ENCODE measurements around the gene UBD. TPM values are rescaled to one million over a fixed set of nuclear protein-coding genes. Genes with fewer than 3 reads are reported as not detected.

Gene UBD
- total RNA-seq, 1 donor, result not detected

DNA sequence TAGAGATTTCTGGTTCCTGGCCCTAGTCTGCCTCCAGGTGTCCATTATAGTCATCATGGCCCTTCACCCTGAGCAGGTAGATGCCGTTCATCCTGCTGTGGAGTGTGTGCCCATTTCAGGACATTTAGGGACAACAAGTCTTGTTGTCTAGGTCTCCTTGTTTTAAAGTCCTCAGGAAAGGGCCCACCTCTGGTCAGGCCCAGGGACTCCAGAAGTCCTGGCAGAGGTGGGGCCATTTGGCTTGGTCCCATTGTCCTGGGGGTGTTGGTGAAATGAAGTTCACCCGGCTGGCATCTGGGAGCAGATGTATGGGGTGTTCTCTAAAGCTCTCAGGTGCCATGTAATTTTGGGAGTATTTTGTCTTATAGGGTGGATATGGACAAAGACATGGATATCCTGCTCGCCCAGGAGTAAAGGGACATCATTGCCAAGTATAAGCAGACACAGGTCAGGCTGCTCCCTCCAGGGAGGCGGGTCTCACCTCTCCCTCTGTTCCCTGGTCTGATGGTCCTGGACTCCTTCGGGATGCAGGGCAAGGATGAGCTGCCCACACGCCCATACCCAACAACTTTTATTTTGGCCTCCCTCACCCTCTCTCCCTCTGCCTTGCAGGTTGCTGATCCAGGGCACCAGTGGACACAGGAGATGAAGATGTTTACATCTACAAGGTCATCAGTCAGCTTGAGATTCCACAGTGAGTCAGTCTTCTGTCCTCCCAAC, 40.1 kb downstream of the UBD start:
- H3K4me3 ChIP-seq (ENCODE audit: low read depth, low read length), result no peak overlapping the region
- no peak for DNase-seq (ENCODE audit: low read depth)
- TF ChIP-seq, protein P1, sequence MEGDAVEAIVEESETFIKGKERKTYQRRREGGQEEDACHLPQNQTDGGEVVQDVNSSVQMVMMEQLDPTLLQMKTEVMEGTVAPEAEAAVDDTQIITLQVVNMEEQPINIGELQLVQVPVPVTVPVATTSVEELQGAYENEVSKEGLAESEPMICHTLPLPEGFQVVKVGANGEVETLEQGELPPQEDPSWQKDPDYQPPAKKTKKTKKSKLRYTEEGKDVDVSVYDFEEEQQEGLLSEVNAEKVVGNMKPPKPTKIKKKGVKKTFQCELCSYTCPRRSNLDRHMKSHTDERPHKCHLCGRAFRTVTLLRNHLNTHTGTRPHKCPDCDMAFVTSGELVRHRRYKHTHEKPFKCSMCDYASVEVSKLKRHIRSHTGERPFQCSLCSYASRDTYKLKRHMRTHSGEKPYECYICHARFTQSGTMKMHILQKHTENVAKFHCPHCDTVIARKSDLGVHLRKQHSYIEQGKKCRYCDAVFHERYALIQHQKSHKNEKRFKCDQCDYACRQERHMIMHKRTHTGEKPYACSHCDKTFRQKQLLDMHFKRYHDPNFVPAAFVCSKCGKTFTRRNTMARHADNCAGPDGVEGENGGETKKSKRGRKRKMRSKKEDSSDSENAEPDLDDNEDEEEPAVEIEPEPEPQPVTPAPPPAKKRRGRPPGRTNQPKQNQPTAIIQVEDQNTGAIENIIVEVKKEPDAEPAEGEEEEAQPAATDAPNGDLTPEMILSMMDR (IDR thresholded peaks at IDR 0.05; ENCODE audit: insufficient read depth, low read depth, low read length), result no peak

DNA sequence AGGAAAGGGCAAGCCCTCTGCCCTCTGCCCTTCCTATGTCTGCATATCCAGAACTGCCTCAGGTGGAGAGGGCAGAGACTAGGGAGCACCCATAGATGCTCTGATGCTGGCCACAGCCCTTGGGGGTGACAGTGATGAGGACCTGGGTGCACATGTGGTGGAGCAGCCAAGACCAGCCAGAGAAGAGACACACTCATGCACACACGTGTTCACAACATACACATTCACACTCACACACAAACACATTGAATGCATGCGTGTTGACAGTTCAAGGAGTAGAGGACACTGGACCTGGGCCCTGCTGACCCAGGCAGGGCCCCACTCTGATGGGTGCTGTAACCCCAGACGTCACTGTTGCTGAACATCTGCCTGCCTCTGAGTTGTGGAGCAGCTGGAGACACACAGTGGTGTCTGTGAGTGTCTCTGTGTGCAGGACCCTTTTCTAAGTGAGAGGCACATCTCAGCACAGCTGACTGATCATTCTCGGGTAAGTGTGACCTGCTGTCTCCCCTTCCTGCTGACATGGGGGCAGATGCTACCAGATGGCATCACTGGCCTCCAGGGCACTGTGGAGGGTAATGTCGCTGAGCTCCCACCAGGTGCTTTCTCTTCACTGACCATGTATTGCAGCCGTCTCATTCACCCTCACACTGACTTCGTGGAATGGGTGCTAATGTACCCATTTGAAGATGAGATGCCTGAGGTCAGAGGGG, 41.6 kb downstream of the UBD start:
- no peak for DNase-seq (ENCODE audit: low read depth)
- H3K4me3 ChIP-seq (ENCODE audit: low read depth, low read length), result no peak overlapping the region
- TF ChIP-seq, protein P1 (IDR thresholded peaks at IDR 0.05; ENCODE audit: insufficient read depth, low read depth, low read length), result no peak

DNA sequence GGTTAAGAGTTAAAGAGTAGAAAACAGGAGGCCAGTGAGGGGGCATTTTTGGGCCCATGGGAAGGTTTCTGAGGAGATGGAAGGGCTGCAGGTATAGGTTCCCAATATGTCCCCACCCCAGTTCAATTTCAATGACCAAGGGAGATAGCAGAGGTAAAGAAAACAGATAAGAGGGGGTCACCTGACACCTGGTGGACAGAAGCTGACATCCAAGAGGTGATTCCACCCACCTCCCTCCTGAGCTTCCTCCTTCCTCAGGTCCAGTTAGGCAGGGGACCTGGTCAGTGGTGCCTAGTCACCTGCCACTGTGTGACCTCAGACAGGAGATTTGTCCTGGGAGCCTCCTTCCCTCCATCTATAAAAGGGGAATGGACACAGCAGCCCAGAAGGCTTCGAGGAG, 42.3 kb downstream of the UBD start:
- no peak for DNase-seq (ENCODE audit: low read depth)
- TF ChIP-seq, protein P1 (IDR thresholded peaks at IDR 0.05; ENCODE audit: insufficient read depth, low read depth, low read length), result no peak
- H3K4me3 ChIP-seq (ENCODE audit: low read depth, low read length), result no peak overlapping the region

DNA sequence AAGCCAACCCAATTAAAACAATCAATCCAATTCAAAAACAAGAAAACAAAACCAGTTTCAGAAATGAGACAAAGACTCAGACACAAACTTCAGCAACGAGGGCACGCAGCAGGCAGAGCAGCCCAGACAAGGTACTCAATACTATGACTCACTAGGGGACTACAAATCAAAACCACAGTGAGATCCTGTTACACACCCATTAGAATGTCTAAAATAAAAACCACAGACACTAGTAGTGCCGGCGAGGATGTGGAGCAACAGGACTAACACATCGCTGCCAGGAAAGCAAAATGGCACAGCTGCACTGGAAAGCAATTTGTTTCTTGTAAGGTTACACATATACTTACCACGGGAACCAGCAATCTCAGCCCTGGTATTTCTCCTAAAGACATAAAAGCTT, 43.4 kb downstream of the UBD start:
- DNase-seq (ENCODE audit: low read depth), result peak; percentile 4
- H3K4me3 ChIP-seq (ENCODE audit: low read depth, low read length), result no peak overlapping the region
- TF ChIP-seq, protein P1 (IDR thresholded peaks at IDR 0.05; ENCODE audit: insufficient read depth, low read depth, low read length), result no peak

DNA sequence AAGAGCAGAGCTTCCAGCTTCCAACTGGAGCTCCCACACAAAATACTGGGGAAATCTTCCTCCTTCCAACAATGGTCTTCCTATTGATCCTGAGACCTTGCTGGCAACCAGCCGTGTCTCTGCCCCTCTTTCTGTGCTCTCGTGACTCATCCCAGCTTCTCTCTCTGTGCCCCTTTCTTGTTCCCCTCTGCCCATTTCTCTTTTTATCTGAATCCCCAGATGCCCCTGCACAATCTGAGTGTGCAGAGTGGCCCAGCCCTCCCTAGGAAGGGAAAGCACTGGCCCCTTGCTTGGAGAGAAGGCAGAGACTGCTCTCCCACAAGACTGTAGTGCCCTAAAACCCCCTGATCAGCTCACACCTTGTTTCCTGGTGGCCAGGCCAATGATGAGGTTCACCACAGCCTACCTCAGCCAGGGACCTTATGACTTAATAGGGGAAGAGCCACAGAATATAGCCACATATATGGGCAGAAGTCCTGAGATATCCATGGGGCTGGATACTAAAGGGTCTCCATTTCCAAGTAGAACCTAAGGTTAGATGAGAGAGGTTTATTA, 48.7 kb downstream of the UBD start:
- no peak for DNase-seq (ENCODE audit: low read depth)
- H3K4me3 ChIP-seq (ENCODE audit: low read depth, low read length), result no peak overlapping the region
- TF ChIP-seq, protein P1 (IDR thresholded peaks at IDR 0.05; ENCODE audit: insufficient read depth, low read depth, low read length), result no peak

DNA sequence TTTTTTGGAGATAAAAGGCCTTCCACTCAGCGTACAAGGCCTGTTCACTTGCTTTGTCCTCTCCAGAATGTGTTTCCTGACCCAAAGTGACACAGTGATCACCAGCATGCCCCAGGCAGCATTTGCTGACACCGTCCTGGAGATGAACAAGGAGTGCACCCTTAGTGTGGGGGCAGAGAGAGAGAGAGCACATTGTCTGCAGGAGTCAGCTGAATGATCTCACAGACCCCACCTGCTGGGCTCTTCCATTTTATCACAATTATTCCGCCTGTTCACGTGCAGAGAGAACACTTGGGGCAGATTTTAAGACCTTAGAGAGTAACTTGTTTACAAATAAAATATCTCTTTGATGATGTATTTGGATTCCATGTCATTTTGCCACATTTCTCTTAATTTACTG, 49.3 kb downstream of the UBD start:
- no peak overlapping the region for H3K4me3 ChIP-seq (ENCODE audit: low read depth, low read length)
- TF ChIP-seq, protein P1 (IDR thresholded peaks at IDR 0.05; ENCODE audit: insufficient read depth, low read depth, low read length), result no peak
- no peak for DNase-seq (ENCODE audit: low read depth)

Data from fibroblast of villous mesenchyme (primary cell).